Activated naive CD4-positive, alpha-beta T cell treated with anti-CD3 and anti-CD28 coated beads, Interleukin-2, amount 50 U/mL, for 24 hours (primary cell): ENCODE results near the gene ZNF460.
A peak's percentile ranks its signal among the peaks of the same experiment; 100 is the strongest.
"Not testable (repeated sequence)": the region's sequence is repeated elsewhere in the genome, so short reads cannot be mapped to it uniquely, and the experiment has no call there.

Experiments
- H3K27ac Mint-ChIP-seq: one replicate; pipeline ENCODE4 v1.8.0; 2021; ENCODE audit warnings: mild to moderate bottlenecking, mixed read lengths
- H3K27me3 Mint-ChIP-seq: one replicate; pipeline ENCODE4 v1.8.0; 2021; ENCODE audit warnings: mixed read lengths
- H3K36me3 Mint-ChIP-seq: one replicate; pipeline ENCODE4 v1.8.0; 2021; ENCODE audit warnings: mixed read lengths
- H3K4me1 Mint-ChIP-seq: one replicate; pipeline ENCODE4 v1.8.0; 2021; ENCODE audit warnings: mixed read lengths
- H3K4me3 Mint-ChIP-seq: one replicate; pipeline ENCODE4 v1.8.0; 2021; ENCODE audit warnings: mild to moderate bottlenecking, mixed read lengths
- H3K9me3 Mint-ChIP-seq: one replicate; pipeline ENCODE4 v1.8.0; 2021; ENCODE audit warnings: mixed read lengths

Gene ZNF460

DNA sequence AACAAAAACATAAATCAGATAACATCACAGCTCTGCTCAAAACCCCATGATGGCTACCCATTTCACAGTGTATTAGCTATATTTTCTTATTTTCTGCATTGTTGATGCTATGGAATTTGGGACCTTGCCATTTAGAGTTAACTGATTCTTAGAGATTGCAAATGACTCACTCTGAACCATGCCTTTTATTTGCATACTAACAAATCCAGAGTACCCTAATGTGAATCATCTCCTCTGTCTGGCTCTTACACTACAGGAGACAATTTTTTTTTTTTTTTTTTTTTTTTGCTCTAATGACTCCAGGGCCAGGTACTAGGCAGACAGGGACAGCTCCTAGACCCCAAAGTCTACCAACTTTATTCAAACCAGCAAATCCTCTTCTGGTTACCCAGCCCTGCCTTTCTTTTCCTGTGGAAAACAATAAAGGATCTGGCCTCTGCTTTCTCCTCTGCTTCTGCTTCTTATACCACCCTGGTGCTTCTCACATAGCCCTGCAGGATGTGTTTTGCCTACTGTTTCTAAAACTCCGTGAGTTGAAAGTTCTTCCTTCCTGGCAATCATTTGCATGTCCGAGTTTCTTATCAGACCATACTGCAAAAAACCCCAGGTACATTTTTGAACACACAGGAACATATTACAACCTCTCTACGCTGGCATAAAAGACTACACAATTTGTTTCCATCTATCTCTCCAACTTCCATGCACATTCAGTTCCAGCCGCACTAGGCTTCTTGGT lies 10.6 kb upstream of the ZNF460 start:
- H3K4me3 Mint-ChIP-seq, result peak overlapping the region; percentile 16
- H3K36me3 Mint-ChIP-seq, result peaks cover 37% of the 10 kb centered on the region
- no peaks in the 10 kb centered on the region for H3K27me3 Mint-ChIP-seq
- H3K27ac Mint-ChIP-seq, result no peak overlapping the region
- peaks cover 8% of the 10 kb centered on the region for H3K4me1 Mint-ChIP-seq
- H3K9me3 Mint-ChIP-seq, result peaks cover 16% of the 10 kb centered on the region

DNA sequence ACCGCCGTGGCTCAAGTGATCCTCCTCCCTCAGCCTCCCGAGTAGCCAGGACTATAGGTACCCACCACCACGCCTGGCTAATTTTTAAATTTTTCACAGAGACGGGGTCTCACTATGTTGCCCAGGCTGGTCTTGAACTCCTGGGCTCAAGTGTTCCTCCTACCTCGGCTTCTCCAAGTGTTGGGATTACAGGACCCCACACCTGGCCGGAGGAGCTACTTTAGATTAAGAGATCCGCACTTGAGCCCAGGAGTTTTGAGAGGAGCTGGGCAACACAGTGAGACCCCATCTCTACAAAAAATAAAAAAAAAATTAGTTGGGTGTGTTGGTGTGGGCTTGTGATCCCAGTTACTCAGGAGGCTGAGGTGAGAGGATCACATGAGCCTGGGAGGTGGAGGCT lies 9.0 kb upstream of the ZNF460 start:
- H3K36me3 Mint-ChIP-seq, result peaks cover 42% of the 10 kb centered on the region
- peaks cover 8% of the 10 kb centered on the region for H3K4me1 Mint-ChIP-seq
- peaks cover 14% of the 10 kb centered on the region for H3K9me3 Mint-ChIP-seq
- no peaks in the 10 kb centered on the region for H3K27me3 Mint-ChIP-seq
- H3K4me3 Mint-ChIP-seq, result no peak overlapping the region
- H3K27ac Mint-ChIP-seq, result no peak overlapping the region

DNA sequence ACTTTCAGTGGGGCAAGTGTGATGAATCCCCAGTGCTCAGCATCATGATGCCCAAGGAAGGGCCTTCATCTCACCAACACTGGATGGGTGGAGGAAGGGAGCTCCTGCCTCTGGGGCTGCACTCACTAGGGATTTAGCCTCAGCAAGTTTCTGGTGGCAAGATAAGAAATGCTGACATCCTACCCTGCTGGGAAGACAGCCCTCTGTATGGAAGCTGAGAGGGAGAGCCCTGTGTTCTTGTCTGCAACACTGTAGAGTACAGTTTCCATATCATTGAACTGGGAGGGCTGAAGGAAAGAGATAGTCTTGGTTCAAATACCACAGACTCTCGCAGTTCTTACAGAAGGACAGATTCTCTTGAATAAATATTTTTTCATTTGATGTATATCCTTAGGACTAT lies 7.3 kb upstream of the ZNF460 start:
- Mint-ChIP-seq H3K36me3 (peaks cover 33% of the 10 kb centered on the region), H3K9me3 (peaks cover 6% of the 10 kb centered on the region), H3K4me3 (no peak overlapping the region), H3K27me3 (no peaks in the 10 kb centered on the region), H3K4me1 (peaks cover 8% of the 10 kb centered on the region), H3K27ac (no peak overlapping the region)

DNA sequence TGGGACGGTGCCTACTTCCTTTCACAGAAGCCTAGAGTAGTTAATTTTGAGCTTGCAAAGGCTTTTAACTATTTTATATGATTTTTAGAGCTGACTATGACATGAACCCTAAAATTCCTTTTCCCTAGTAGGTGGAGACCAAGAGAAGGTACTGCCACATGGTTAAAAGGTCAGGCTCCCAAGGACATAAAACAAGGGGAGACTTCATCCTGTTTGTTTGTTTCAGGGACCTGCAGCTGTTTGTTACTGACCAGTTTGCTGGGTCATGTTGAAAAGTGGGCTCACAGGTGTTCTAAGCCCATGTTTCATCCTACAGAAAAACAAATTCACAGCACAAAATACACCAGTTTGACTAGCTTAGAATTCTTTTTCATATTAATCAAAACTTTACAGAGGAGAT lies 3.9 kb upstream of the ZNF460 start:
- Mint-ChIP-seq H3K27ac (no peak overlapping the region), H3K4me1 (peaks cover 10% of the 10 kb centered on the region), H3K27me3 (no peaks in the 10 kb centered on the region), H3K4me3 (no peak overlapping the region), H3K36me3 (peaks cover 28% of the 10 kb centered on the region), H3K9me3 (peaks cover 6% of the 10 kb centered on the region)

DNA sequence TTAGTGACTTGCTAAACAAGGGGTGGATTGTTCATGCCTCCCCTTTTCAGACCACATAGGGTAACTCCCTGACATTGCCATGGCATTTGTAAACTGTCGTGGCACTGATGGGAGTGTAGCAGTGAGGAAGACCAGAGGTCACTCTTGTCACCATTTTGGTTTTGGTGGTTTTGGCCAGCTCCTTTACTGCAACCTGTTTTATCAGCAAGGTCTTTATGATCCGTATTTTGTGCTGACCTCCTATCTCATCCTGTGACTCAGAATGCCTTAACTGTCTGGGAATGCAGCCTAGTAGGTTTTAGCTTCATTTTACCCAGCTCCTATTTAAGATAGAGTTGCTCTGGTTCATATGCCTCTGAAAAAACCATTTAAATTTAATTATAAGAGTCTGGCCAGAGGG lies 1.8 kb upstream of the ZNF460 start:
- not testable (repeated sequence) for H3K27me3 Mint-ChIP-seq, H3K4me3 Mint-ChIP-seq, H3K9me3 Mint-ChIP-seq, H3K27ac Mint-ChIP-seq
- Mint-ChIP-seq H3K4me1 (peaks cover 25% of the 10 kb centered on the region), H3K36me3 (peaks cover 27% of the 10 kb centered on the region)

DNA sequence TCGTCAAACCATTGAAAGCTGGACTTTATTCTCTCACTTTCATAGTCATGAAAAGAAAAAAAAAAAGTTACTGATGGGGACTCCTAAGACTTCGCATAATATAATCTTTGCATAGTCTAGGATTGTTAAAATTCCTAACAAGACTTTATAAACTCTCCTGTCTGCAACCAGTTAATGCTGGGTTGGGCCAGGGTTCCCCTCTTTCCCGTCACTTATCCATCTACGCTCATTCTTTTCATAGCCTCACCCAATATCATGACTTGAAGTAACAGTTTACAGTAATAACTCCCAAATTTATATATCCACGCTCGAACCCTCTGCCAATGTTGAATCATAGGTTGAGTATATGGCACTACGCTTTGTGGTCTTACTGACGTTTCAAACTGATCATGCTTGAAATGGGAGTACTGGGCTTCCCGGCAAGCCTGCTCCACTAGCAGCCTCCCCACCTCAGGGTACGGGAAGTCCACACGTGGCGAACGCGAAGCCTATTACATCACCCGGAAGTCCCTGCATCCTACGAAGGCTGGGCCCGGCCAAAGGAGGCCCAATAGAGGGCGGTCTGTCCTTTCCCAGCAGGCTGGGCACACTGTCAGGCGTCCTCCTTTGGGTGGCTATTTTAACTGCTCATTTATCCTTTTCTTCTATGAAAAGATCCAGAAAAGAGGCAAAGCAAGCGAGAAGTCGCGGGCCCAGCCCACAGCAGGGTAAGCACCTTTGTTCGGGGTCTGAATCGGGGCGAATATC lies 694 bp upstream of the ZNF460 start:
- no peak overlapping the region for H3K4me3 Mint-ChIP-seq
- peaks cover 25% of the 10 kb centered on the region for H3K36me3 Mint-ChIP-seq
- no peak overlapping the region for H3K27ac Mint-ChIP-seq
- no peaks in the 10 kb centered on the region for H3K27me3 Mint-ChIP-seq
- H3K4me1 Mint-ChIP-seq, result peaks cover 25% of the 10 kb centered on the region
- H3K9me3 Mint-ChIP-seq, result no peaks in the 10 kb centered on the region

DNA sequence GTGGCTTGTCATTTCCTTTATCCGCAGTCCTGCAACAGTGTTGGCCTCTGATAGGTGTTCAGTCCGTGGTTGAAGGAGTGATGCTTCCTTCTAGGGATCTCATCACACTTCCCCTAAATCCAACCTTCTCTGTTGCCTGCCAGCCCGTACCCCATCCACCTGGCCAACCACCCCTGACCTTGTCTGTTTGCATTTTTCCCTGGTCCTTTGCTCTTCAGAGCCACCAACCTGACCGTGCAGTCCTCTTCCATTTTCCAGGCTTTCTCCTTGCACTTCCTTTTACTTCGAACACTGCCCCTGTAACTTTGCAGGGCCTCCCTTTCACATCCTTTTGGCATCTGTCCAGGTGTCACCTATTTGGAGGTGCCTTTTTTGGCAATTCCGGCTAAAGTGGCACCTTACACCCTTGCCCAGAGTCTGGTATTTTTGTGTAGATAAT lies 696 bp downstream of the ZNF460 start:
- peaks cover 5% of the 10 kb centered on the region for H3K9me3 Mint-ChIP-seq
- peaks cover 34% of the 10 kb centered on the region for H3K4me1 Mint-ChIP-seq
- peaks cover 27% of the 10 kb centered on the region for H3K36me3 Mint-ChIP-seq
- no peaks in the 10 kb centered on the region for H3K27me3 Mint-ChIP-seq
- H3K27ac Mint-ChIP-seq, result no peak overlapping the region
- no peak overlapping the region for H3K4me3 Mint-ChIP-seq

DNA sequence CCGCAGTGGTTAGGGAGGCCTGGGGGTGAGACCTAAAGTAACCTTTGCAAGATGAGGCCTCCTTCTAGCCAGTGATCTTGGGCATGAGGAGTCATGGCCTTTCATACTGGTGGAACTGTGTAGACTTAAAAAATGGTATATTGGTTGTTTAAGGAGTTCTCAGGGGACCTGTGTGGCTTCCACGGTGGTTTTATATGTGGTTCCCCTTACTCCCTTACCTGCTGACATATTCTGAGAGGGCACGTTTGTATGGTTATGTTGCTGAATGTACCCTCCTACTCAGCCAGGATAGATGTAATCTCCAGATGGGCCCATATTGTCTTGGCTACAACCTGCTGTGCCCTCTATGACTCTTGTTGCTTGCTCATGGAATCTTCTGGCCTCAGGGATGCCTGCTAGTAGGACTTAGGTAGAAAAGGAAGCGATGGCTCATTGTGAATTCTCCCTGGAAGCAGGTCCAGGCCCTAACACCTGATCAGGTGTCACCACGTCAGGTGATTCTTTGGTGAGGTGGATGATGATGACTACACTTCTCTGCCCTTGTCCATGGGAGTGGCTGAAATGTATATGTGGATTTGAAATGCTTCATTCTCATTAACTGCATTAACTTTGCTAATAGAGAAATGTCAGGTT lies 1.8 kb downstream of the ZNF460 start:
- Mint-ChIP-seq H3K4me3 (no peak overlapping the region), H3K36me3 (peaks cover 32% of the 10 kb centered on the region), H3K4me1 (peaks cover 41% of the 10 kb centered on the region), H3K27me3 (no peaks in the 10 kb centered on the region), H3K9me3 (peaks cover 5% of the 10 kb centered on the region), H3K27ac (peak overlapping the region; percentile 23)

DNA sequence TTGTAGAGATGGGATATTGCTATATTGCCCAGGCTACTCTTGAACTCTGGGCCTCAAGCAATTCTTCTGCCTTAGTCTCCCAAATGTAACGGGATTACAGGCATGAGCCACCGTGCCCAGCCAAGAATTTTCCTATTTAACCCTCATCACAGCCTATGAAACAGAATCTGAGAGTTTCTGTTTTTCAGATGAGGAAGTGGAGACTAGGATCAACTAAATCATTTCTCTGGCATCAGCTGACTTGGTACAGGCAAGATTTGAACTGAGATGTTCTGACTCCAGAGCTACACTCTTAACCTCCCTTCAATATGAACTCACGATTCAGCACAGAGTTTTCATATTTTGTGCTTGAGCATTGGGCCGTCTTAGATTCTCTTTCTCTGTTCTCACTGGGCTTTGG lies 8.1 kb downstream of the ZNF460 start:
- Mint-ChIP-seq H3K27me3 (no peaks in the 10 kb centered on the region), H3K9me3 (peaks cover 20% of the 10 kb centered on the region), H3K36me3 (peaks cover 70% of the 10 kb centered on the region), H3K27ac (no peak overlapping the region), H3K4me3 (no peak overlapping the region), H3K4me1 (peaks cover 33% of the 10 kb centered on the region)

DNA sequence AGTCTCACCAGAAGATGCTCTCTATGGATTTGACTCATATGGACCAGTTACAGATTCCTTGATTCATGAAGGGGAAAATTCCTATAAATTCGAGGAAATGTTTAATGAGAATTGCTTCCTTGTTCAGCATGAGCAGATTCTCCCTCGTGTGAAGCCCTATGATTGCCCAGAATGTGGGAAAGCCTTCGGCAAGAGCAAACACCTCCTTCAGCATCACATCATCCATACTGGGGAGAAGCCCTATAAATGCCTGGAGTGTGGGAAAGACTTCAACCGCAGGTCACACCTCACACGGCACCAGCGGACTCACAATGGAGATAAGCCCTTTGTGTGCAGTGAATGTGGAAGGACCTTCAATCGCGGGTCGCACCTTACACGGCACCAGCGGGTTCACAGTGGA lies 10.7 kb downstream of the ZNF460 start:
- peaks cover 29% of the 10 kb centered on the region for H3K9me3 Mint-ChIP-seq
- H3K36me3 Mint-ChIP-seq, result peaks cover 84% of the 10 kb centered on the region
- no peak overlapping the region for H3K4me3 Mint-ChIP-seq
- peaks cover 20% of the 10 kb centered on the region for H3K4me1 Mint-ChIP-seq
- no peak overlapping the region for H3K27ac Mint-ChIP-seq
- no peaks in the 10 kb centered on the region for H3K27me3 Mint-ChIP-seq

DNA sequence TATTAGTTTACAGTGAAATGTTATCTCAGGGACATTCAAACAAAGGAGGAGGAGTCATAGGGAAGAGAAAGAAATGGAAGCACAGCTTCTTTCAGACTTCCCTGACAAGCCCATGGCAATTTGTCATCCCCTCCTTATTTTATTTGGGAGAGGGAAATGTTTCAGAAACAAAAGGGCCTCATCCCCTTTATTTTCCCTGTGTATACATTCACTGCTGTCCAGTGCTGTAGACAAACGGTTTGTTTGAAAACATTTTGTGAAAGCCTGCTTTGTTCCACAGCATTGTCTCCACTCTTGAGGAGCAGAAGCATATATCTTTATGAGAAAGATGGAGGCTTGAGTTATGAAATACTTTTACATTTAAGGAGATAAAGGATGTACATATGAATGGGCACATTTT lies 12.3 kb downstream of the ZNF460 start:
- H3K27me3 Mint-ChIP-seq, result no peaks in the 10 kb centered on the region
- no peak overlapping the region for H3K27ac Mint-ChIP-seq
- H3K4me3 Mint-ChIP-seq, result no peak overlapping the region
- H3K4me1 Mint-ChIP-seq, result peaks cover 22% of the 10 kb centered on the region
- H3K36me3 Mint-ChIP-seq, result peaks cover 84% of the 10 kb centered on the region
- H3K9me3 Mint-ChIP-seq, result peaks cover 37% of the 10 kb centered on the region

DNA sequence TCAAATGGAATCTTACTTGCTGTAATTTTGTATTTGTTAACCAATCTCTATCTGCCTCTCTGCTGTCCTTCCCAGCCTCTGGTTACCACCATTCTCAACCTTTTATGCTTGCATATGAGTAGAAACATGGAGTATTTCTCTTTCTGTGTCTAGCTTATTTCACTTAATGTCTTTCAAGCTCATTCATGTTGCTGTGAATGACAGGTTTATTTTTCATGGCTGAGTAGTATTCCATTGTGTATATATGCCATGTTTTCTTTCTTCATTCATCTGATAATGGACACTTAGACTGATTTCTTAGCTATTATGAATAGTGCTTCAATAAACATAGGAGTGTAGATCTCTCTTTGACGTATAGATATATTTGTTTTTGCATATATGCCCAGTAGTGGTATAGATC lies 13.4 kb downstream of the ZNF460 start:
- Mint-ChIP-seq H3K27me3 (no peaks in the 10 kb centered on the region), H3K36me3 (peaks cover 82% of the 10 kb centered on the region), H3K27ac (no peak overlapping the region), H3K9me3 (peaks cover 44% of the 10 kb centered on the region), H3K4me3 (no peak overlapping the region), H3K4me1 (peaks cover 22% of the 10 kb centered on the region)

DNA sequence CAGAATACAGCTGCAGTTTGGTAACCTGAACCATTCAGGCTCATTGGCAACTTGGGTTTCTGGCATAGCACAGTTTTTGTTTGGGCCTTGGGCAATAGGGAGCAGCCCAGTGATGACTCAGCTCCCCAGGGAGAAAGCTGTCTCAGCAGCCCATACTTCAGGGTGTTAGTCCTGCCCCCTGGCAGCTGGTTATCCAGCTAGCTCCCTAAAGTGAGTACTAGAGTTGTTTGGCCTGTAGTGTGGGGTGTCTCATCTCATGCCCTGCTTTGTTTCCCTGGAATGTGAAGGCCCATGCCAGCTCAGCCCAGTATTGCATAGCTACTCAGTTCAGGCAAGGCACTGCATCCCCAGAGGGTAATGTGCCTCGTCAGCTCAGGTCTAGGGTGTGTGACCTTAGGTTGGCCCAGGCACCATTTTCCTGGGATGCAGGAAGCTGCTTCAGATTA lies 21.8 kb downstream of the ZNF460 start:
- H3K9me3 Mint-ChIP-seq, result peaks cover 18% of the 10 kb centered on the region
- H3K36me3 Mint-ChIP-seq, result peaks cover 55% of the 10 kb centered on the region

DNA sequence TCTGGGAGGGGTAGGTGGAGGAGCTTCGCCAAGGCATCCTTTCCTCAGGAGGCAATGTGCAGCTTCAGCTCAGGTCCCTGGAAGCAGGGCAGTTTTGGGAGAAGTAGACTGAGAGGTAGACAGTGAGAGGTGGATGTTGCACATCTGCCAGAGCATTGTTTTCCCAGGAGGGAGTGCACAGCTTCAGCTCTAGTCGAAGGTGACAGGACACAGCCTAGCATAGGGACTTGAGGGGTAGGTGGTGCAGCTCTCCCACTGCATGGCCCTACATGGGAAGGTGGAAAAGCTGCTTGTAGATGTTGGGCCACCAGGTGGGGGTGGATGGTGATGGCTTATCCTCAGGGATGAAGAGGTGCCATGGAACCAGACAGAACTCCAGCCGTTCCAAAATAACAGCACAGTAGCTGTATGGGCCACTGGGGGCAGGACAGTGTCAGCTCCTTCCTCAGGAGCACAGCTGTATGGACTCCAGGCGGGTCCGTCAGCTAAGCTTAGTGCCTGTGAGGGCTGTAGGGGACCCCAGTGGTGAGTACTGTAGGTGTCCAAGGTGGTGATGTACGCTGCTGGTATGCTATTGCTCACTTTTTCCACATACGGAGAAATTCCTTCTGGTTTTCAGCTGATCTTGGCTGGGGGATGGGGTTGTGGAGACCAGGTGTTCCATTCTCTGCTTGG lies 22.6 kb downstream of the ZNF460 start:
- Mint-ChIP-seq H3K4me1 (peaks cover 11% of the 10 kb centered on the region), H3K36me3 (peaks cover 48% of the 10 kb centered on the region), H3K27ac (no peak overlapping the region), H3K4me3 (no peak overlapping the region), H3K27me3 (no peaks in the 10 kb centered on the region), H3K9me3 (peaks cover 14% of the 10 kb centered on the region)

More for the DNA sequence above, 21.8 kb downstream of the ZNF460 start:
- Mint-ChIP-seq H3K4me1 (peaks cover 17% of the 10 kb centered on the region), H3K27ac (no peak overlapping the region), H3K27me3 (no peaks in the 10 kb centered on the region), H3K4me3 (no peak overlapping the region)

DNA sequence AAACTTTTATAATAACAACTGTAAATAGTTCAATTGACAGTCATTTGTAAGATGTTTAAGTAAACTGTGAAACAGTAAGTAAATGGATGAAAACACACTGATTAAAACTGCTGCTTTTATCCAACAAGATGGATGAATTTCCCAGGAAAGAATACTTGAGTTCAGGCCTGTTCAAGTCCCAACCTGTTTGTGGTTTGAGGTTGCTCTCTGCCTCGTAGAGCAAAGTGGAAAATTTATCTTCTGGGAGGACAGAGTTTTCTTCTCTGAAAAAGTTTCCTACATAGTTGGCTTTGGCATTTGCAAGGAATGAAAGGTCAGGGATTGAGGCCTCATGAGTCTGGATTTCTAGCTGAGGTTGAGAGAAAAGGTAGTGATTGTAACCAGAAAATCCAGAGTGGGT lies 24.8 kb downstream of the ZNF460 start:
- no peak overlapping the region for H3K27ac Mint-ChIP-seq
- H3K4me3 Mint-ChIP-seq, result no peak overlapping the region
- peaks cover 3% of the 10 kb centered on the region for H3K4me1 Mint-ChIP-seq
- peaks cover 18% of the 10 kb centered on the region for H3K9me3 Mint-ChIP-seq
- H3K36me3 Mint-ChIP-seq, result peaks cover 37% of the 10 kb centered on the region
- H3K27me3 Mint-ChIP-seq, result no peaks in the 10 kb centered on the region
